HepG2 (cell line): ENCODE measurements around the gene C12orf60. TPM values are rescaled to one million over a fixed set of nuclear protein-coding genes. Genes with fewer than 3 reads are reported as not detected.
A peak's percentile ranks its signal among the peaks of the same experiment; 100 is the strongest.

Source experiments
- AGO2 ChIP-seq: fragments of 200-400 bp; formaldehyde crosslinking; optimal IDR thresholded peaks from 2 replicates; pipeline ENCODE3; 2017; ENCODE audit warnings: mild to moderate bottlenecking, low read depth, low read length, moderate library complexity
- AHR ChIP-seq: IDR thresholded peaks from 2 replicates; pipeline ENCODE4 v1.6.1; 2018; ENCODE audit warnings: missing genetic modification reagents, missing compliant biosample characterization
- CHCHD3 ChIP-seq: sonication (generic); formaldehyde crosslinking; IDR thresholded peaks from 2 replicates; pipeline ENCODE4 v1.8.0; 2022; ENCODE audit warnings: mild to moderate bottlenecking, missing genetic modification reagents, moderate library complexity
- CREBL2 ChIP-seq: sonication (generic); formaldehyde crosslinking; IDR thresholded peaks from 2 replicates; pipeline ENCODE4 v1.8.1; 2023; ENCODE audit warnings: missing genetic modification reagents, mild to moderate bottlenecking, borderline replicate concordance
- DDIT3 ChIP-seq: sonication (generic); formaldehyde crosslinking; IDR thresholded peaks from 2 replicates; pipeline ENCODE4 v1.4.0; 2020; ENCODE audit warnings: mild to moderate bottlenecking, missing genetic modification reagents
- DRAP1 ChIP-seq: IDR thresholded peaks from 2 replicates; pipeline ENCODE4 v1.6.1; 2016; ENCODE audit warnings: missing genetic modification reagents, missing compliant biosample characterization
- GATA4 ChIP-seq: sonication (generic); IDR thresholded peaks from 2 replicates; pipeline ENCODE4 v1.6.1; 2016; ENCODE audit warnings: antibody characterized with exemption, low read depth, borderline replicate concordance
- GATAD1 ChIP-seq: IDR thresholded peaks from 2 replicates; pipeline ENCODE4 v1.6.1; 2016; ENCODE audit warnings: missing genetic modification reagents, missing compliant biosample characterization
- MXD3 ChIP-seq: IDR thresholded peaks from 2 replicates; pipeline ENCODE4 v1.6.1; 2016; ENCODE audit warnings: mild to moderate bottlenecking, missing biosample characterization, missing genetic modification reagents
- NCOA1 ChIP-seq: sonication (generic); formaldehyde crosslinking; IDR thresholded peaks from 2 replicates; pipeline ENCODE4 v1.9.0; 2021; ENCODE audit warnings: missing genetic modification reagents
- SNRNP70 ChIP-seq: fragments of 200-400 bp; formaldehyde crosslinking; IDR thresholded peaks from 2 replicates; pipeline ENCODE4 v1.6.1; 2017; ENCODE audit warnings: mild to moderate bottlenecking, low read depth, low read length, moderate library complexity
- SOX6 ChIP-seq, 2 experiments: fragments of 450-650 bp in 1 of 2; sonication (generic) in 1 of 2; formaldehyde crosslinking in 1 of 2; IDR thresholded peaks; 2 replicates each; pipeline versions ENCODE4 v1.4.0 to v1.6.1; 2017 to 2020; ENCODE audit warnings: antibody characterized with exemption in 1 of 2, mild to moderate bottlenecking in 1 of 2, missing genetic modification reagents in 1 of 2
- SRSF1 ChIP-seq: fragments of 200-400 bp; formaldehyde crosslinking; optimal IDR thresholded peaks from 2 replicates; pipeline ENCODE3; 2017; ENCODE audit warnings: mild to moderate bottlenecking, low read depth, low read length, moderate library complexity
- TCF7L2 ChIP-seq: IDR thresholded peaks from 2 replicates; pipeline ENCODE4 v1.6.1; 2011; ENCODE audit warnings: mild to moderate bottlenecking, low read depth, low read length, moderate library complexity
- TEAD3 ChIP-seq: optimal IDR thresholded peaks from 2 replicates; pipeline ENCODE3; 2016; ENCODE audit warnings: borderline replicate concordance
- TERF1 ChIP-seq: sonication (generic); formaldehyde crosslinking; IDR thresholded peaks from 2 replicates; pipeline ENCODE4 v1.8.0; 2022; ENCODE audit warnings: mild to moderate bottlenecking, missing genetic modification reagents, moderate library complexity
- TFAP4 ChIP-seq: sonication (generic); IDR thresholded peaks from 2 replicates; pipeline ENCODE4 v1.6.1; 2016; ENCODE audit warnings: low read depth, borderline replicate concordance
- ZBTB44 ChIP-seq: sonication (generic); formaldehyde crosslinking; IDR thresholded peaks from 2 replicates; pipeline ENCODE4 v1.4.0; 2020; ENCODE audit warnings: missing genetic modification reagents
- ZNF615 ChIP-seq: sonication (generic); formaldehyde crosslinking; IDR thresholded peaks from 2 replicates; pipeline ENCODE4 v1.5.0; 2020; ENCODE audit warnings: mild to moderate bottlenecking, missing genetic modification reagents, borderline replicate concordance
- ZNF704 ChIP-seq: sonication (generic); formaldehyde crosslinking; IDR thresholded peaks from 2 replicates; pipeline ENCODE4 v1.8.1; 2023; ENCODE audit warnings: mild to moderate bottlenecking, inconsistent platforms, moderate library complexity, missing genetic modification reagents, borderline replicate concordance
- ZNF709 ChIP-seq: sonication (generic); formaldehyde crosslinking; IDR thresholded peaks from 2 replicates; pipeline ENCODE4 v1.5.0; 2020; ENCODE audit warnings: mild to moderate bottlenecking, missing genetic modification reagents
- ZNF766 ChIP-seq: sonication (generic); formaldehyde crosslinking; IDR thresholded peaks from 2 replicates; pipeline ENCODE4 v1.5.0; 2020; ENCODE audit warnings: missing genetic modification reagents, borderline replicate concordance
- ZNF780A ChIP-seq: sonication (generic); formaldehyde crosslinking; IDR thresholded peaks from 2 replicates; pipeline ENCODE4 v1.8.0; 2022; ENCODE audit warnings: mild to moderate bottlenecking, missing genetic modification reagents, moderate library complexity
- polyA plus RNA-seq, 8 experiments: library from polyadenylated mRNA; depleted of rRNA in 3 of 8; stranded (reverse) in 7 of 8; unstranded in 1 of 8; fragments of >200 nt; fragmentation: Illumina TruSeq in 4 of 8; extraction: Trizol in 4 of 8; gene quantifications; 2 replicates each; pipeline versions ENCODE4 v1.2.1 to v1.2.3, GENCODE V29; 2011 to 2016; ENCODE audit warnings: low read depth in 4 of 8, missing spikeins in 1 of 8, mixed read lengths in 1 of 8; ENCODE audit not compliant: insufficient read depth in 1 of 8
- total RNA-seq, 5 experiments: library from RNA; depleted of rRNA; stranded (reverse); fragments of >200 nt; fragmentation: Illumina TruSeq; extraction: Trizol; gene quantifications; 2 replicates each; pipeline ENCODE4 v1.2.3, GENCODE V29; 2016; ENCODE audit warnings: low read depth in 1 of 5

Gene C12orf60
- total and polyA plus RNA-seq, 2 of the 13 experiments (the other 11 are each of a cell fraction or from before 2014, with no cell fraction given), result 0.55 to 1.4 TPM

- no peak for TF ChIP-seq ZNF704 (CRISPR knock-in tag)
- no peak for TF ChIP-seq ZBTB44 (CRISPR knock-in tag)
- no peak for TF ChIP-seq TCF7L2
- peak; percentile 83 for TF ChIP-seq DRAP1 (CRISPR knock-in tag)
- TF ChIP-seq ZNF615 (CRISPR knock-in tag), result no peak
- TF ChIP-seq TERF1 (CRISPR knock-in tag), result no peak
- peak; percentile 30; the same call in 1 of the 2 replicates for TF ChIP-seq GATAD1 (CRISPR knock-in tag)
- TF ChIP-seq DDIT3 (CRISPR knock-in tag), result no peak
- TF ChIP-seq SOX6 (IDR thresholded peaks at IDR 0.05), result no peak
- no peak for TF ChIP-seq SOX6 (CRISPR knock-in tag; IDR thresholded peaks at IDR 0.05)
- TF ChIP-seq CREBL2 (CRISPR knock-in tag), result no peak
- TF ChIP-seq GATA4, result no peak
- no peak for TF ChIP-seq AHR (CRISPR knock-in tag)
- peak; percentile 58 for TF ChIP-seq AGO2
- TF ChIP-seq SNRNP70, result no peak
- TF ChIP-seq ZNF780A, result no peak
- TF ChIP-seq SRSF1, result peak; percentile 70
- no peak for TF ChIP-seq CHCHD3 (CRISPR knock-in tag)
- TF ChIP-seq TEAD3 (CRISPR knock-in tag), result peak; percentile 61
- no peak for TF ChIP-seq MXD3 (CRISPR knock-in tag)
- TF ChIP-seq NCOA1 (CRISPR knock-in tag), result no peak
- no peak for TF ChIP-seq TFAP4
- TF ChIP-seq ZNF709 (CRISPR knock-in tag), result no peak
- no peak for TF ChIP-seq ZNF766 (CRISPR knock-in tag)
Observed at GRCh38 chr12:14774074-14774905, 29.2 kb upstream of the C12orf60 start (continued).
